ENCODE data around the gene IGF2BP3.
"Not testable (repeated sequence)": the region's sequence is repeated elsewhere in the genome, so short reads cannot be mapped to it uniquely, and the experiment has no call there.

The IGF2BP3 gene

GRCh38 chr7:23470330-23471105, at the start of gene IGF2BP3:
Gene IGF2BP3, minus strand, starts transcription at chr7:23470491. Its CDS starts 381 bp downstream, at chr7:23470110.
- DNase-seq: peak; percentile 98

- DNase-seq: no peak
These were observed 44.5 kb upstream of the IGF2BP3 start for GRCh38 chr7:23514755-23515154.

DNA sequence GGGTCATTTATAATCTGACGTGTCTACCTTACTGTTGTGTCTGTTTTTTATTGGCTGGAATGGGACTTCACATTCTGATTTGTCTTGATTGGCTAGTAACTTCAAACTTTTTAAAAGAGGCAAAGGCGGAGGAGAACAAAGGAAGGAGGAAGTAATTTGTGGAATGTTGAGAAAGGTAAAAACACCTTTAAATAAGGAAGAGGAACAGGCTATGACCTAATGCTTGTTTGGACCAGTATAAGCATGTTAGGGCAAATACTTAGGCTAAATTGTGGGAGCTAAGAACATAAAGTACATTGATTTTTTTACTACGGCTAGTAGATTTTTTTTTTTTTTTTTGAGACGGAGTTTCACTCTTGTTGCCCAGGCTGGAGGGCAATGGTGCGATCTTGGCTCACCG, 43.5 kb upstream of the IGF2BP3 start:
- not testable (repeated sequence) for DNase-seq

DNA sequence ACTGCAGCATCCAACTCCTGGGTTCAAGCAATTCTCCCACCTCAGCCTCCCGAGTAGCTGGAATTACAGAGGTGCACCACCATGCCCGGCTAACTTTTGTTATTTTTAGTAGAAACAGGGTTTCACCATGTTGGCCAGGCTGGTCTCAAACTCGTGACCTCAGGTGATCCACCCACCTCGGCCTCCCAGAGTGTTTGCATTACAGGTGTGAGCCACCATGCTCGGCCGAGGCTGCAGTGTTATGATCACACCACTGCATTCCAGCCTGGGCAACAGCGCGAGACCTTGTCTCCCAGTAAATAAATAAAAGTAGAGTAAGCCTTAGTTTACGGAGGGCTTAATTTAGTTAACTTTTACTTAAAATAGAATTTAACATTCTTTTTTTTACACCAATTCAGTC, 23.7 kb upstream of the IGF2BP3 start:
- DNase-seq: no peak

DNA sequence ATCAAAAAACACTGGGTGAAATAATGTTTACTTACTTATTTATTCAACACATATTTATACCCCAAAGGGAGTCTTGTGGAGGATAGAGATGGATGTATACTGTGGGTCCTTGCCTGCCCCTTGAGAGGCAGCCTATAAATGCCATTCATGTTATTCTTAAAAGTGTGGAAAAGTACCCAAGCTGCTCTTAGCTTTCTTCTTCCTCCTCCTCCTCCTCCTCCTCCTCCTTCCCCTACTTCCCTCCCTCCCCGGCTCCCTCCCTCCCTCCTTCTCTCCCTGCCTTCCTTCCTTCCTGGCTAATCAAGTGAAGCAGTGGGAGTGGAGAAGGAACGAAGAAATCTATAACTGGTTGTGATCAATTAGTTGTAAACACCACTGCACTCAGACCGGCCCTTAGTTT, 21.2 kb upstream of the IGF2BP3 start:
- DNase-seq: no peak

DNA sequence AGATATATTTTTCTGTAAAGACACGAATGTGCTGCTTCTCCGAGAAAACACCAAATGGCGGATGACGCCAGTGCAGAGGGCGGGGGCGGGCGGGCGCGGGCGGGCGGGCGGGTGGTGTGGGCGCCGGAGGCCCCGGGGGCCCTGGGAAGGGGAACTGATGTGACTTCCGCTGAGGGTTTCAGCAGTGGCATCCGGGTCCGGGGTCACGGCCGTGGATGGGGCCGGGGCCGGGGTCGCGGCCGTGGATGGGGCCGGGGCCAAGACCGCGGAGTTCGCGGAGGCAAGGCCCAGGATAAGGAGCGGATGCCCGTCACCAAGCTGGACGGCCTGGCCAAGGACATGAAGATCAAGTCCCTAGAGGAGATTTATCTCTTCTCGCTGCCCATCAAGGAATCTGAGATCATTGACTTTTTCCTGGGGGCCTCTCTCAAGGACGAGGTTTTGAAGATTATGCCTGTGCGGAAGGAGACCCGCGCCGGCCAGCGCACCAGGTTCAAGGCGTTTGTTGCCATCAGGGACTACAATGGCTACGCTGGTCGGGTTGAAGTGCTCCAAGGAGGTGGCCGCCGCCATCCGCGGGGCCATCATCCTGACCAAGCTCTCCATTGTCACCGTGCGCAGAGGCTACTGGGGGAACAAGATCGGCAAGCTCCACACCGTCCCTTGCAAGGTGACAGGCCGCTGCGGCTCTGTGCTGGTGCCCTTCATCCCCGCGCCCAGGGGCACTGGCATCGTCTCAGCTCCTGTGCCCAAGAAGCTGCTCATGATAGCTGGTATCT, 20.3 kb upstream of the IGF2BP3 start:
- DNase-seq: peak; percentile 83

DNA sequence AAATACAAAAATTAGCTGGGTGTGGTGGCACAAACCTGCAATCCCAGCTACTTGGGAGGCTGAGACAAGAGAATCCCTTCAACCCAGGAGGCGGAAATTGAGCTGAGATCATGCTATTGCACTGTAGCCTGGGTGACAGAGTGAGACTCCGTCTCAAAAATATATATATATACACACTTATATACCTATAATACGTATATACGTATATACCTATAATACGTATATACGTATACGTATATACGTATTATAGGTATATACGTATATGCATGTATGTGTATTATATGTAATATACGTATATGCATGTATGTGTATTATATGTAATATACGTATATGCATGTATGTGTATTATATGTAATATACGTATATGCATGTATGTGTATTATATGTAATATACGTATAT, 18.4 kb upstream of the IGF2BP3 start:
- DNase-seq: not testable (repeated sequence)

DNA sequence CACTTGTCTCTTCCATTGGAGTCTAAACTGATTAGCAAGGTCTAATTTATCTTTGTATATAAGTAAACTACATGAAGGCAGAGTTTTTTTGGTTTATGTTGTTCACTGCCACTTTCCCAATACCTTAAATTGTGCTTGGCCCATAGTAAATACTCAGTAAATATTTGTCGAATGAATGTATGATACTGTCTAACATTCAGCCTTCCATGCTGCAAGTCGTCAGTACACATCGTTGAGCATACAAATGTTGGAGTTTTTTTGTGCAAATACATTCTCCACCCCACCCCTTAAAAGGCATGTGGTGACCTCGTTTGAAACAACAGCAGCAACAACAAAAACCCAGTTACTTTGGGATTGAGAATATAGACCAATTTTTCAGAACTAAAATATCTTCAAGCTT, 17.4 kb upstream of the IGF2BP3 start:
- no peak for DNase-seq

GRCh38 chr7:23486002-23486773, 15.9 kb upstream of the IGF2BP3 start:
- DNase-seq: no peak

DNA sequence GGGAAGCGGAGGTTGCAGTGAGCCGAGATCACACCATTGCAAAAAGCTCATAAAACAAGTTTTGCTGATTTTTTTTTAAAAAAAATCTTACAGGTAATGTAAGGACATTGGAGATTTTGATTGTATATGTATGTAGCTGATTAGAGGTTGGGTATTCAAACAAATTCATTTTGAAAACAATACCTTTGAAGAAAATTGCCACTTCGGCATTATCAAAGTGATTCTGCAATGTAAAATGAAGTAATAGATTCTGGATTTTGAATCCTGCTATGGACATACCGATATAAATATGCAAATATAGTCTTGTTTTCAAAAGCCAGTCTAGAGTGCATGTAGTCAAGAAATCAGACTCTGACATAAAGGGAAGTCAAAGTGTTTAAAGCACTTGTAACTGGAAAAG, 12.4 kb upstream of the IGF2BP3 start:
- no peak for DNase-seq

GRCh38 chr7:23477962-23478866, 7.9 kb upstream of the IGF2BP3 start:
- no peak for DNase-seq

- DNase-seq: no peak
These were observed 6.8 kb upstream of the IGF2BP3 start for GRCh38 chr7:23477157-23477499.

DNA sequence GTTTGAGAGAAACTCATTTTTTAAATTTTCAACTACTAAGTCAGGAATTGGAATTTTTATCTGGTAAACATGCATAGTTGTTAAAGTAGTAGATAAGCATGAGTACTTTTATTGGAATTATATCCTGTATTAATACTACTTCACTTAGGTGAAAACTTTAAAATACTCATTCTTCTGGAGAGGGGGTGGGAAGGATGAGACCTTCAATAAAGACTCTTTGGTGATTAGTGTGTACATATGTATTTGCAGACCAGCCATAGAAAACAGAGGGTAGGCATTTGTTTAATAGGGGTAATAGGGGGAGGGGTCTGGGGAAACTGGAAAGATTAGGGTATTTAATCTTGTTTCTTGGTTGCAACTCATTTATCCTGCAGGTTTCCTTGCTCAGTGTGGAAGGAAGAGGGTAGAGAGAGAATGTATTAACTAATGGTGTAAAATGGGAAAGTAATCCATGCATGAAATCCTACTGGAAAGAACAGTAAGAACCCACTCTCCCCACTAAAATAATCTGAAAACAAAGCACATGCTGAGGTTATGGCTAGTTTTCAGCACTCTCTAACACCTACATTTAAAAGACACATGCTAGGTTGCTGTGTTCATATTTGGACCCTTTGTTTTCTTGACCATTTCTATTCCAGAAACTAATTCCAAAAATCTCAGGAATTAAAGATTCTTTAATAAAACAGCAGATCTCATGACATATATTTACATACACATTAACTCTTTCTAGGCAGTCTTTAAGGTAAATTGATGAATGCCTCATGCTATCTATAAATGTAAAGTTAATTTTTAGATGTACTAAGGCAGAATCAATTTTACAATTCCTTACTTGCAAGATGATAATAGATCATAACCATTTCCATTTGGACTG, 6.2 kb upstream of the IGF2BP3 start:
- DNase-seq: no peak

DNA sequence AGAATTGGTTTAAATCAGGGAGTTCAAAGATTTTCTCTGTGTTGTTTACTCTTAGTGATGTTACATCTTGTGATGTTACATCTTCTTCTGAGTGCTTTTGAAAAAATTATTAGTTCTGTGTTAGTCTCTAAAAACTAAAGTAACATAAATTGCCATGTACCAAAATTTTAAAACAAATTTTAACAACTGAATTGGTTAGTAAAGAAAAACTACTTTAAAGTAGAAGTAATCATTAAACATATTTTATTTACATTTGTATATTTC, 5.2 kb upstream of the IGF2BP3 start:
- no peak for DNase-seq

DNA sequence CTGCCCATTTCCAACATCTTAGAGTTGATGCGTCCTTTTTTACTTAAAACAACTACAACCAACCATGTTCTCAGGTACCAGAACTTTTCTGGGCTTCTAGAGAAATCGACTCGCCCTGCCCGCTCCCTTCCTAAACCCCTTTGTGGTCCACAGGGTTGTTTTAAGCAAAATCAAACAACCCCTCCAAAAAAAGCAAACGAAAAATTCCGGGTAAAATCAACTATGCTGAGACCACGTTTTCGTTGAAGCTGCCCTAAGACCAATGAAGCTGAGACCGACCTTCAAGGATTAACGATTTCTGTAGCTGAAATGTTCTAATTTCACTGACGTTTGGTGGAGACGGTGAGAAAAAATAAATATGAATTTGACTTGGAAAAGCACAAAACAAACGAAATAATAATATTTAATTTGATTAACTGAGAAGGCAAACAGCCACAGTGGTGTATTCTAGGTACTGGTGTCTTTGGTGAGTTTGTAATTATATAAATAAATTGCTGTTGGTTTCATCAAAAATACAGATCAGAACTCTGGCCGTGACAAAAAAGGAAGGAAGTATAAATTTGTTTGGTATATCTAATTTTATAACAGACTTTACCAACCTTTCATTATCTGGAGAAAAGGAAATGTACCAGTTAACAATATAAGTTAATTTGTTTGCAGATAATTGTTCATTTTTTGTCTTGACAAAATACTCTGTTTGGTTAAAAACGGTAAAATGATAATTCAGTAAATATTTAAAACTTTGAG, 4.7 kb upstream of the IGF2BP3 start:
- no peak for DNase-seq

- peak; percentile 99 for DNase-seq
These were observed 4.0 kb upstream of the IGF2BP3 start for GRCh38 chr7:23474094-23474828.

GRCh38 chr7:23473844-23474093, 3.5 kb upstream of the IGF2BP3 start:
- DNase-seq: no peak

DNA sequence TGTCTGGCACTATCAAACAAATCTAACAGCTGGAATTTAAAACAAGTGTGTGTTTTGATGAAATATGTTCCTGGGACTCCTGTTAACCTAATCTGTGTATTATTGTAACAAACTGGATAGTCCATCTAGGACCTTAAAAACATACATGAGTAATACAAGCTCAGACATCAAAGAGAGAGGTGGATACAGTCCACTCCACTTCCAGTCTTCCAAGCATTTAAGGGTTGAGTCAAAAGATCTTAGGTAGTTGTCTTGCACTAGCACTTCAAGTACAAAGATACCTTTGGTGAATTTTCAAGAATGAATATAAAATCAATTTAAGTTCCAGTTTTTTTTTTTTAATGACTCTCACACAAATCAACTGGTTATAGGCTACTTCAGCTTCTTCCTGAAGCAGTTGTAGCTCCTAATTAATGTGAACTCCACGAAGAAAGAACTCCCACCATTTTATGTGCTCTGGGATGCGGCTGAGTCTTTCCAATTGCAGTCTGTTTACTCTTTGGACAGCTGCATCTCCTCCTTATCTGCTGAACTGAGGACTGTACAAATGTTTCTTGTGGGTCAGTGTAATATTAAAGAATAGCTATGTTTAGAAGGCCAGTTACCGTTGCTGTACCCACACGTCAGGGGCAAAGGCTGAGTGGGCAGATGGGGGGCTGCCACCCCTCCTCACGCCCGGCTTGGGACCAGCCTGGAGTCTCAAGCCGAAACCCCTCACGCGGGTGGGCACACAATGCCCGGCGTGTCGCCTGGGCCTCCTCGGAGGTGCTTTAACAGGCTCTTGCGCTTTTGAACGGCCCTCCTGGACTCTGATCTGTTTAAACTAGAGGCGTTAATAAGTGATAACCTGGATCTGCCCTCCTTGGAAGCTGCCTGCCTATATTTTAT, 2.9 kb upstream of the IGF2BP3 start:
- peak; percentile 64 for DNase-seq

DNA sequence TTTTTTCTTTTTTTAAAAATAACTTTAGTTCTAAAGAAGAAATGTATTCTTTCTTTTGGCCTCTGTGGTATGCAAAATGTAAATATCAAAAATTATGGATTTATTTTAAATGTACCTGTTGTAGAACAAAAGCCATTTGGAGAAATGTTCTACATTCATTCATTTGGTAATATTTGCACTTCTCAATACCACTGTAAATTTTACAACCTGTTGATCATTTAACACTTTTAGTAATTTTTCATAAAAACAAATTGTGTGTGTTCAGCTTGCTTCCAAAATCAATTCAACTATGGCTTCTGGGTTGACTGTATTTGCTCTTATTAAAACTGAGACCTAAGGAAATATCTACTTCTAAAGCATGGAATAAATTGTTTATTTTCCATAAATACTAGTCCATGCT, 2.3 kb upstream of the IGF2BP3 start:
- no peak for DNase-seq

GRCh38 chr7:23472046-23472445, 1.8 kb upstream of the IGF2BP3 start:
- peak; percentile 60 for DNase-seq
